ENCODE measurements around the gene KRT16. TPM values are rescaled to one million over a fixed set of nuclear protein-coding genes. Genes with fewer than 3 reads are reported as not detected.

Gene KRT16
- total and polyA plus RNA-seq, 2 donors (not counting 3 experiments of a cell fraction or from before 2014, with no cell fraction given) = not detected

DNA sequence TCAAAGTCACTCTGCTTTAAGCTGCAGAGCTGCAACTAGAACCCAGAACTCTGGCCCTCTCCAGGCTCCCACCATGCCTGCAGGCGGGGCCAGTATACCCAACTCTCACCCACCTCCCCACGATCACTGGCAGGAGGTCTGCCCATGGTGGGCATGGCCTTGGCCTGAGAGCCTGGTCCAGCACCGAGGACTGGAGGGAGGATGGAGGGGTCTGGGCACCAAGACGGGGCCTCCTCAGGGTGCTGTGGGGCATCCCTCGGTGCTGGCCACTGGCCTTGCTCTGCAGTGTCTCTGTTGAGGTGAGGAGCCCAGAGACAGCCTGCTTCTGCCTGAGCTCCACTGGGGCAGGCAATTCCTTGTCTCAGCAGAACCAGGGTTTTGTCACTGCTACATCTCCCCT lies 1.5 kb upstream of the KRT16 start:
- FAIRE-seq (no peak), DNase-seq (ENCODE audit: low read depth, low spot score) (no peak)
- intact Hi-C loops (cut with micrococcal nuclease) = no loop called here
- Histone ChIP-seq H3K4me1 (ENCODE audit: control insufficient read depth, extremely low read depth, insufficient read depth, low read length) (no peaks in the 10 kb centered on the region), H3K79me2 (ENCODE audit: control insufficient read depth, insufficient read depth, low read length) (no peaks in the 10 kb centered on the region), H3K9me1 (replicated peaks; ENCODE audit: control insufficient read depth, extremely low read depth, insufficient read depth, low read length) (no peaks in the 10 kb centered on the region), H3K9ac (replicated peaks; ENCODE audit: extremely low read depth, insufficient read depth, low read length) (no peak overlapping the region), H3K9me3 (replicated peaks; ENCODE audit: control insufficient read depth, insufficient read depth, low read length) (no peaks in the 10 kb centered on the region), H3K4me2 (ENCODE audit: insufficient read depth, low read length) (no peak overlapping the region), H2AFZ (ENCODE audit: low read depth, low read length) (no peak overlapping the region), H3K4me3 (replicated peaks in 1 of 3; ENCODE audit: insufficient read depth in 1 of 3, low read depth in 1 of 3, low read length in 3 of 3) (no peak overlapping the region), H3K27me3 (ENCODE audit: control insufficient read depth in 2 of 2, insufficient read depth in 2 of 2, low read length in 2 of 2) (no peaks in the 10 kb centered on the region), H4K20me1 (replicated peaks; ENCODE audit: control insufficient read depth, extremely low read depth, insufficient read depth, low read length) (no peaks in the 10 kb centered on the region), H3K27ac (ENCODE audit: insufficient read depth, low read depth, low read length) (no peak overlapping the region), H3K36me3 (ENCODE audit: control insufficient read depth in 2 of 2, extremely low read depth in 1 of 2, insufficient read depth in 2 of 2, low read length in 2 of 2) (no peaks in the 10 kb centered on the region)
- CTCF ChIA-PET = interaction anchor here (1.3 kb wide), 1 partner anchor 34 kb away, joined by 3 read pairs; no protein-coding TSS in a partner anchor
- POLR2A ChIA-PET = no interaction called here
- no TSS peak for BruUV-seq (replicated peaks)
- dilution Hi-C loops (cut with MboI; ENCODE audit: extremely low pct_ligation_motif_present, low sequenced_read_pairs) = no loop called here
- TF ChIP-seq FOS (IDR thresholded peaks at IDR 0.05; ENCODE audit: borderline replicate concordance, insufficient read depth, low read length) = no peak
- no peak for TF ChIP-seq POLR2AphosphoS5 (IDR thresholded peaks at IDR 0.05; ENCODE audit: insufficient read depth, low read depth, low read length)
- TF ChIP-seq MYC (IDR thresholded peaks at IDR 0.05; ENCODE audit: low read depth, low read length) = no peak
- no peak for TF ChIP-seq GATA2 (IDR thresholded peaks at IDR 0.05; ENCODE audit: insufficient read depth, insufficient read length, low read depth, low read length)
- TF ChIP-seq POLR2A (IDR thresholded peaks at IDR 0.05; ENCODE audit: low read depth, low read length) = no peak
- TF ChIP-seq, protein P1, sequence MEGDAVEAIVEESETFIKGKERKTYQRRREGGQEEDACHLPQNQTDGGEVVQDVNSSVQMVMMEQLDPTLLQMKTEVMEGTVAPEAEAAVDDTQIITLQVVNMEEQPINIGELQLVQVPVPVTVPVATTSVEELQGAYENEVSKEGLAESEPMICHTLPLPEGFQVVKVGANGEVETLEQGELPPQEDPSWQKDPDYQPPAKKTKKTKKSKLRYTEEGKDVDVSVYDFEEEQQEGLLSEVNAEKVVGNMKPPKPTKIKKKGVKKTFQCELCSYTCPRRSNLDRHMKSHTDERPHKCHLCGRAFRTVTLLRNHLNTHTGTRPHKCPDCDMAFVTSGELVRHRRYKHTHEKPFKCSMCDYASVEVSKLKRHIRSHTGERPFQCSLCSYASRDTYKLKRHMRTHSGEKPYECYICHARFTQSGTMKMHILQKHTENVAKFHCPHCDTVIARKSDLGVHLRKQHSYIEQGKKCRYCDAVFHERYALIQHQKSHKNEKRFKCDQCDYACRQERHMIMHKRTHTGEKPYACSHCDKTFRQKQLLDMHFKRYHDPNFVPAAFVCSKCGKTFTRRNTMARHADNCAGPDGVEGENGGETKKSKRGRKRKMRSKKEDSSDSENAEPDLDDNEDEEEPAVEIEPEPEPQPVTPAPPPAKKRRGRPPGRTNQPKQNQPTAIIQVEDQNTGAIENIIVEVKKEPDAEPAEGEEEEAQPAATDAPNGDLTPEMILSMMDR (IDR thresholded peaks at IDR 0.05; ENCODE audit: extremely low read depth in 1 of 2, insufficient read depth in 1 of 2, low read depth in 1 of 2, low read length in 2 of 2) = no peak
- no peak for TF ChIP-seq EZH2 (IDR thresholded peaks at IDR 0.05; ENCODE audit: borderline replicate concordance, low read depth, low read length, severe bottlenecking)
- no peak for TF ChIP-seq JUN (IDR thresholded peaks at IDR 0.05; ENCODE audit: borderline replicate concordance, insufficient read depth, insufficient read length, low read depth)
- TF ChIP-seq, protein P2, sequence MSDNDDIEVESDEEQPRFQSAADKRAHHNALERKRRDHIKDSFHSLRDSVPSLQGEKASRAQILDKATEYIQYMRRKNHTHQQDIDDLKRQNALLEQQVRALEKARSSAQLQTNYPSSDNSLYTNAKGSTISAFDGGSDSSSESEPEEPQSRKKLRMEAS (IDR thresholded peaks at IDR 0.05; ENCODE audit: insufficient read depth, insufficient read length) = no peak
